ENCODE results near the gene SIX3.

DNA sequence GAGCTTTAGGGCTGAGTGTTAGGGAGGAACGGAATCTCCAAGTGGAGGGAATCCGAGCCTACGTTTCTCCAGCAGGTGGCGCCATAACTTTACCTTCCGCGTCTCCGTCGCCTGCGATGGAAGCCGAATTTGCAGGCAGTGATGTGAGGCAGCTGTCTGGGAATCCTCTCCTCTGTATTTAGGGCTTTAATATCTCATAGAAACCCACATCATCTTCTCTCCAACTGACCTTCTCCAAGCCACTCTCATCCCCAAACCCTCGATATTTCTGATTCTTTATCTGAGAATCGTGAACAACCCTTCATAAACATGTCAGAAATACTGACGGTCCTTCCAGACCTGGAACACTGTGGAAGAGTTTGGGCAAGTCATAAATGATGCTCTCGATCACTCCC, 40.2 kb downstream of the SIX3 start:
- TF ChIP-seq TAF1 (IDR thresholded peaks at IDR 0.05; ENCODE audit: low read depth) = no peak
- TF ChIP-seq RAD21 (IDR thresholded peaks at IDR 0.05; ENCODE audit: low read depth) = peak; percentile 97
- TF ChIP-seq YY1 (IDR thresholded peaks at IDR 0.05; ENCODE audit: low read depth) = no peak
- no peak for TF ChIP-seq FOXM1 (IDR thresholded peaks at IDR 0.05; ENCODE audit: borderline replicate concordance, low read depth)
- TF ChIP-seq, protein P1, sequence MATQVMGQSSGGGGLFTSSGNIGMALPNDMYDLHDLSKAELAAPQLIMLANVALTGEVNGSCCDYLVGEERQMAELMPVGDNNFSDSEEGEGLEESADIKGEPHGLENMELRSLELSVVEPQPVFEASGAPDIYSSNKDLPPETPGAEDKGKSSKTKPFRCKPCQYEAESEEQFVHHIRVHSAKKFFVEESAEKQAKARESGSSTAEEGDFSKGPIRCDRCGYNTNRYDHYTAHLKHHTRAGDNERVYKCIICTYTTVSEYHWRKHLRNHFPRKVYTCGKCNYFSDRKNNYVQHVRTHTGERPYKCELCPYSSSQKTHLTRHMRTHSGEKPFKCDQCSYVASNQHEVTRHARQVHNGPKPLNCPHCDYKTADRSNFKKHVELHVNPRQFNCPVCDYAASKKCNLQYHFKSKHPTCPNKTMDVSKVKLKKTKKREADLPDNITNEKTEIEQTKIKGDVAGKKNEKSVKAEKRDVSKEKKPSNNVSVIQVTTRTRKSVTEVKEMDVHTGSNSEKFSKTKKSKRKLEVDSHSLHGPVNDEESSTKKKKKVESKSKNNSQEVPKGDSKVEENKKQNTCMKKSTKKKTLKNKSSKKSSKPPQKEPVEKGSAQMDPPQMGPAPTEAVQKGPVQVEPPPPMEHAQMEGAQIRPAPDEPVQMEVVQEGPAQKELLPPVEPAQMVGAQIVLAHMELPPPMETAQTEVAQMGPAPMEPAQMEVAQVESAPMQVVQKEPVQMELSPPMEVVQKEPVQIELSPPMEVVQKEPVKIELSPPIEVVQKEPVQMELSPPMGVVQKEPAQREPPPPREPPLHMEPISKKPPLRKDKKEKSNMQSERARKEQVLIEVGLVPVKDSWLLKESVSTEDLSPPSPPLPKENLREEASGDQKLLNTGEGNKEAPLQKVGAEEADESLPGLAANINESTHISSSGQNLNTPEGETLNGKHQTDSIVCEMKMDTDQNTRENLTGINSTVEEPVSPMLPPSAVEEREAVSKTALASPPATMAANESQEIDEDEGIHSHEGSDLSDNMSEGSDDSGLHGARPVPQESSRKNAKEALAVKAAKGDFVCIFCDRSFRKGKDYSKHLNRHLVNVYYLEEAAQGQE (IDR thresholded peaks at IDR 0.05; ENCODE audit: low read depth) = no peak
- no peak for TF ChIP-seq TEAD4 (IDR thresholded peaks at IDR 0.05)
